GM12875 (cell line): ENCODE data around the gene TC2N.
"Not testable (repeated sequence)": the region's sequence is repeated elsewhere in the genome, so short reads cannot be mapped to it uniquely, and the experiment has no call there.

ENCODE experiments used
- H3K4me3 ChIP-seq: one replicate; pipeline ENCODE4 v1.5.1; 2011; ENCODE audit warnings: low read depth, low read length, control low read depth
- TF ChIP-seq, protein P1 (sequence below): IDR thresholded peaks from 2 replicates; pipeline ENCODE4 v1.5.1; 2011; ENCODE audit warnings: low read depth, mild to moderate bottlenecking, control low read depth, inconsistent platforms, low read length, moderate library complexity, borderline replicate concordance; ENCODE audit not compliant: insufficient read depth

The TC2N gene

DNA sequence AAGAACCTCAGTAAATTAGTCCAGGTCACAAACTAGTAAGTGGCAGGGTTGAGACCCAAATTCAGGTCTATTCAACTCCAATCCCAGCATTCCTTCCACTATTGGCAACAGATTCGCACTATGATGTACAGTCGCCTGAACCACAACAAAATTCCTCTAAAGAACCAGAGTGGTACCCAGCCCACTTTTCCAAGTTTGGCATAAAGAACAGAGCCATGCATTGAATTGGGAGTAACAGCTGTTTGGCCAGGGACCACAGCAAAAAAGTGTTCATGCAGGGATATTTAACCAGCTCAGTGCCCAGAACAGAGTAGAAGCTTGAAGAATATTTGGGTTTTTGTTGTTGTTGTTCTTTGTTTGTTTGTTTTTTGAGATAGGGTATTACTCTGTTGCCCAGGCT lies 9.7 kb downstream of the TC2N start:
- TF ChIP-seq, protein P1, sequence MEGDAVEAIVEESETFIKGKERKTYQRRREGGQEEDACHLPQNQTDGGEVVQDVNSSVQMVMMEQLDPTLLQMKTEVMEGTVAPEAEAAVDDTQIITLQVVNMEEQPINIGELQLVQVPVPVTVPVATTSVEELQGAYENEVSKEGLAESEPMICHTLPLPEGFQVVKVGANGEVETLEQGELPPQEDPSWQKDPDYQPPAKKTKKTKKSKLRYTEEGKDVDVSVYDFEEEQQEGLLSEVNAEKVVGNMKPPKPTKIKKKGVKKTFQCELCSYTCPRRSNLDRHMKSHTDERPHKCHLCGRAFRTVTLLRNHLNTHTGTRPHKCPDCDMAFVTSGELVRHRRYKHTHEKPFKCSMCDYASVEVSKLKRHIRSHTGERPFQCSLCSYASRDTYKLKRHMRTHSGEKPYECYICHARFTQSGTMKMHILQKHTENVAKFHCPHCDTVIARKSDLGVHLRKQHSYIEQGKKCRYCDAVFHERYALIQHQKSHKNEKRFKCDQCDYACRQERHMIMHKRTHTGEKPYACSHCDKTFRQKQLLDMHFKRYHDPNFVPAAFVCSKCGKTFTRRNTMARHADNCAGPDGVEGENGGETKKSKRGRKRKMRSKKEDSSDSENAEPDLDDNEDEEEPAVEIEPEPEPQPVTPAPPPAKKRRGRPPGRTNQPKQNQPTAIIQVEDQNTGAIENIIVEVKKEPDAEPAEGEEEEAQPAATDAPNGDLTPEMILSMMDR: no peak
- no peak overlapping the region for H3K4me3 ChIP-seq

DNA sequence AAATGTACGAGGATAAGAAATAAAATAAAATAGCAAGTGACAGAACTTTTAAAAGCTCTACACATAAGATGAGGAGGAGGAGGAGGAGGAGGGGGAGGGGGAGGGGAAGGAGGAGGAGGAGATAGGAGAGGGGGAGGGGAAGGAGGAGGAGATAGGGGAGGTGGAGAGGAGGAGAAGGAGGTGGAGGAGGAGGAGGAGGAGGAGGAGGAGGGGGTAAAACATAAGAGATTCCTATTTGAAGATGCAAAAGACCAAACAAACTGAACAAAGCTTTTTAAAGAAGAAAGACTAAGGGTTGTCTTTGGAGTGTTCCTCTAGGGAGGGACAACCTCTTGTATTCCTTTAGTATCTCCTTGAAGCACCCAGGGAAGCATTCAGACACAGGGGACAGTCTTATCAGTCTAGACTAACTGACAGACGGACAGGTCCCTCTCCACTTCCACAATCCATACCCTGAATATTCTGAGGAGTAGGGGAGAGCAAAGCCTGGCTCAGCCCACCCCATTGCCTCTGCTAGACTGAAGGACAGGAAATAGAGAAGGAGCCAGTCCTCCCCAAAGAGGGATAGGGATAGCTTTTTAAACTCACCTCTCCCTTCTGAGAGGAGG lies 12.9 kb downstream of the TC2N start:
- TF ChIP-seq, protein P1: no peak
- no peak overlapping the region for H3K4me3 ChIP-seq

DNA sequence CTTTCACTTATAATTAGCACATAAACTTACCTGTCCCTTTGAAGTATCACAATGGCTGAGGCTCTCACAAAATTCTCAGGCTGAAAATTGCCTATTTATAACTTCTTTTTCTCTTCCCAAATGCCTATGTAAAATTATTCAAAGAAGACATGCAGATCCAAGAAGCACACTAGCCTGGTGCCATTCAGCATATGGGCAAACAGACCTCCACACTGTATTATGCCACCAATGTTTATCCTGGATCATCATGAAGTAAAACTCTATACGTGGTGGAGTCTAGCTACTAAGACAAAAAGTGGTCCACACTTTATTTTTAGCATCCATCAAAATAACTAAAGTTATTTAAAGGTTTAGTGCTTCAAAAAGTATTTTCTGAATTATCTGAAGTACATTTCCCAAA lies 15.8 kb downstream of the TC2N start:
- TF ChIP-seq, protein P1: no peak
- no peak overlapping the region for H3K4me3 ChIP-seq

DNA sequence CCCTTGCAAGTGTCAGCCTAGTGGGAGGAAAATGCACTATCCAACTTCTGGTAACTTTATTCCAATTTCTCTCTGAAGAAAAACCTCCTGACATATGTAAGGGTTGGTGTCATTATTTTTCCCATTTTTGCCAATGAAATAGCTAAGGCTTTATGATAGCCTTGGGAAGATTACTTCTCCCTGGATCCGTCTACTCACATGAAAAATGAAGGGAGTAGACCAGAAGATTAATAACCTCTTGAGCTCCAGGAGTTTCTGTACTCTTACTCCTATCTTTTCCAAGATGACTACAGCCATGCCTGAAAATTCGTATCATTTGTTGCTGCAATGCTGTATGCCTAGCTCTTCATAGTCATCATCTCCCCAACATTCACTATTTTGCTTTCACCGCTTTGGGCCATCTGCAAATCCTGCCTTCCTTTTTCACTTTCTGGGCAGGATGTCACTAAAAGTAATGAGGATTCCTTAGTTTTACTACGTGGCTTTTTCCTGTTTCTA lies 18.8 kb downstream of the TC2N start:
- TF ChIP-seq, protein P1: no peak
- no peak overlapping the region for H3K4me3 ChIP-seq

DNA sequence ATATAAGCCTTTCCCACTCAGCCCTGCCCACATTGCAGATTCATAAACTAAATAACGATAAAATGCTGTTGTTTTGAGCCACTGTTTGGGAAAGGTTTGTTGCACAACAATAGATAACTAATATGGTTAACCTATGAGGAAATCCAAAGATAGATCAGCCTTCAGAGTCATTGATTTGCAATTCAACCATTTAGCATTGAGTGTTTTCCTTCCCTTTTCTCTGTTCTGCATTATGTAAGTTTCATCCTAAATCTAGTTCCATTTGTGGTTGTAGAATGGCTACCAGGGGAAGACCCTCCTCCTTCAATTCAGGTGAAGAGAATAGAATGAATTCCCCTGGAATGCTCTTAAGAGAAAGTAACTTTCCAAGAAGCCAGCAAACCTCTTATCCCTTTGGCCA lies 19.6 kb downstream of the TC2N start:
- TF ChIP-seq, protein P1: no peak
- no peak overlapping the region for H3K4me3 ChIP-seq

DNA sequence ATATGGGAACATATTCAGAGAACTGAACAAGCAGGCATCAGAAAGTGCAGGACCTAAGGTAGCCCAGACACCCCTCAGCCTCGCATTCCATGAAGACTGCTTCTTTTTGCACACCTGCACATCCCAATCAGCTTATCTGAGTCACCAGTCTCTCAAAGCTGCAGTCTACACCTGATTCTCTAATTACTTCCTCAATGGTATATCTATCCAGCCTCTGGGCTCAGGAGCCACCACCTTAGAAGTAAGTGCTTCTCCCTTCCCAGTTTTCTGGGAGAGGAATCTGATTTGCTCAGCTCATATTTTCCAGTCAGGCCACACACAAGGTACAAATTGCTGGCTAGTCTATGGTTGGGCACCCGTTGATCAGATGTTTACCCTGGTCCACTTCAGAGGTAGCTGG lies 21.7 kb downstream of the TC2N start:
- TF ChIP-seq, protein P1: no peak

DNA sequence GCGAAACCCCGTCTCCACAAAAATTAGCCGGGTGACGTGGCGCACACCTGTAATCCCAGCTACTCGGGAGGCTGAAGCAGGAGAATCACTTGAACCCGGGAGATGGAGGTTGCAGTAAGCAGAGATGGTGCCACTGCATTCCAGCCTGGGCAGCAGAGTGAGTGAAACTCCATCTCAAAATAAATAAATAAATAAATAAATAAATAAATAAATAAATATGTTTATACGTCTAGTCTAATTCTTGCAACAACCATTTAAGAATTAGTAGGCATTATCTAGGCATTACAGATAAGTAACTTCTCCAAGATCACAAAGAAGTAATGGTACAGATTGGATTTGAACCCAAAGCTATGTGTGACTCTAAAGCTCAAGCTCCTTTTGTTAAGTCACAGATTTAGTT lies 22.3 kb downstream of the TC2N start:
- H3K4me3 ChIP-seq: not testable (repeated sequence)

More for the DNA sequence above, 21.7 kb downstream of the TC2N start:
- H3K4me3 ChIP-seq: no peak overlapping the region
